ENCODE results near the gene PKIB.

Gene PKIB

DNA sequence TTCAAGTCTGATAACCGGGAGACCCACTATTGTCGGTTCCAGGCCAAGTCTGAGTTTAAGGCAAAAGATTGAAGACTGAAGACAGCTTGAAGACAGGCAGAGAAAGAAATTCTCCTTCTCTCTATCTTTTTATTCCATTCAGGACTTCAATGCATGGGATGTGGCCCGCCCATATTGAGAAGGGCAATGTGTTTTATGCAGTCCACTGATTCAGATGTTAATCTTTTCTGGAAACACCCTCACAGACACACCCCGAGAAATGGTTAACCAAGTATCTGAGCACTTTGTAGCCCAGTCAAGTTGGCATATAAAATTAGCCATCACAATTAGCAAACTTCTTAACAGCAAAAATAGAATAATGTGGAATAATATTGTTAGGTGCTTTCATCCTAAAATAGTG, 93.9 kb downstream of the PKIB start:
- no peak for DNase-seq (ENCODE audit: low read depth in 3 of 3, low spot score in 1 of 3)

GRCh38 chr6:122709922-122710512, 99.8 kb downstream of the PKIB start:
- no peak for DNase-seq (ENCODE audit: low read depth in 3 of 3, low spot score in 1 of 3)

DNA sequence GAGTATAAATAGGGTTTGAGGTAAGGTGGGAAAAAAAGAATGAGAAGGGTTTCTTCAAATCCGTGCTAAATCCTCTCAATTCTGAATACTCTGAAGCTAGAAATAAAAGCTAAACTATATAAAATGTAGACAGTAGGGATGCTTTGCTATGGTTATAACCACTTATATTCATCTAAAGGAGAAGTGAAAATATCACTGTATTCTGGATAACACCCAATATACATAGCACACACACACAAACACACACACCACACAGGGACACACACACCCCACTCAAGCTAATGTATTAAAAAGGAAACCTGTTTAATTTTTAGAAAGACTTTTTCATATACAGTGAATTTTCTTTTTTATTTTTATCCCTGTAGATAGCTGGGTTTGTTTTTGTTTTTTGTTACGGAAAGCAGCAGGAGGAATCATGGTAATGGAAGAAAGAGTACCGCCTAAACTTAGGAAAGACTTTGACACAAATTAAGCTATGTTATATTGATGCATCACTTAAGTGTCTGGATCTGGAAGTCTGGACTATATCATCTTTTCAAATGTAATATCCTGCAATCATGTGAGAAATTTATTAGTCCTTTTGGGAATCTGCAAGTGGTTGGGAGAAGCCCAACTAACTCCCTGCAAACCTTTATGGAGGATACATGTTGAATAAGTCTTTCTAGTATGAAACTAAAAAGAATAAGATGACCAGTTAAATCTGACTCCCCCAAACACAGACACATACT, 100.9 kb downstream of the PKIB start:
- no peak for DNase-seq (ENCODE audit: low read depth in 3 of 3, low spot score in 1 of 3)

DNA sequence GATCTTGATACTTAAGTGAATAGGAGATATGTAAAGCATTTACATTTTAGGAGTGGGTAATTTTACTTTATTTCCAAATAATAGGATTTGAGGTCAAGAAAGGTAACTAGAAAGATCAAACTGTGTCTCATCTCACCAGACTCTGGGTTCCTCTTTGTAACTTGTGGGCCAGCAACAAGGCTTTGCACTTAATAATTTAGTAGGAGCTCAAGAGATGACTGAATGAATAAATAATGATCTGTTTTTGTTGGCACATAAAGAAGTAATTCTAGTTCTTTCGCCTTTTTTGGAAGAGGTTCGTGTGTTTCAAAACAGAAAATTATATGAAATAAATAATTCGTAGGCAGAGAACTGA, 101.9 kb downstream of the PKIB start:
- DNase-seq (ENCODE audit: low read depth in 3 of 3, low spot score in 1 of 3), result no peak

DNA sequence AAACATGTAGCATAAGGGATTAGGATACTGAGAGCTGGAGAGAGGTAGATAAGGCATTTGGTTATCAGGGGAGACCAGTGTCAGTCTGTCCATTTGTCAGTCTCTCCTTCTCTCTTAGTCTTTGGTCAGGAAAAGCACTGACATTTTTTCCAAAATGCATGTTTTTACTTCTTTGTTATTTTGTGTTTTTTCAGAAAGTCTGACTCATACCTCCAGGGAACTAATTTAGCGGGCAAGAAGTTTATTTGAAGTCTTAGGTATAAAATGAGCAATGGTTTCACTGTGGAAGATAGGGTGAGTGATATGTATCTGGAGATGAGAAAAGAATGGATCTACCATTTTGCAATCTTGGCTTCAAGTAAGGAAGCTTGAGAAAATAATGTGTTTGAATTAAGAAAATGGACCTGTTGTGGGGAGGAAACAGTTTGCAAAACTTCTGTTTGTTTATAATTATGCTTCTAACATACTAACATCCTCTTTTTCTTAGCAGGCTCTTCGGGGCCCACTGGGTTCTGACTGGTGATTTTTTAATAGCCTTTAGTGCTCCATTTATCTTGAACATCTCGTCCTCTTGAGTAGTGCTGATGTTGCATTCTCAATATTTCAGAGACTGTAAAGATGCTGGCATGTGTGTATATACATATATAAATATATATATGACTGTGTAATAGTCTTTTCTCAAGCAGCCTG, 102.4 kb downstream of the PKIB start:
- no peak for DNase-seq (ENCODE audit: low read depth in 3 of 3, low spot score in 1 of 3)

DNA sequence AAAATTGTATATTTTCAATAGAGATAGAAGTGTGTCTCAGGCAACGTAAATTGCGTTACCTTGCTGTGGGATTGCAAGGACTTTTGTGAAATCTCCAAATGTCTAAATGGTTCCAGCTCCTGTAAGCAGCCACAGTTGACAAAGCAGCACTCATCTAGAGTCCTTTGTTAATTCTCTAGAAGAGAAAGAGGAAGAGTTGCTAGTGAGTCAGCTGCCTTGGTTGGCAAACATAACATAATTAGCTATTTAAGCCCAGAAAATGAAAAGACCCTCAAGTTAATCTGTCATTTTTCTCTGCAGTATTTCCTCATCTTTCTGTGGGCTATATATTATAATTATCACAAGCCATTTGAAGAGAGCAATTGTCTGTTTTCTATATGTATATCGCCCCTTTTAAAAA, 102.9 kb downstream of the PKIB start:
- DNase-seq (ENCODE audit: low read depth in 3 of 3, low spot score in 1 of 3), result no peak

DNA sequence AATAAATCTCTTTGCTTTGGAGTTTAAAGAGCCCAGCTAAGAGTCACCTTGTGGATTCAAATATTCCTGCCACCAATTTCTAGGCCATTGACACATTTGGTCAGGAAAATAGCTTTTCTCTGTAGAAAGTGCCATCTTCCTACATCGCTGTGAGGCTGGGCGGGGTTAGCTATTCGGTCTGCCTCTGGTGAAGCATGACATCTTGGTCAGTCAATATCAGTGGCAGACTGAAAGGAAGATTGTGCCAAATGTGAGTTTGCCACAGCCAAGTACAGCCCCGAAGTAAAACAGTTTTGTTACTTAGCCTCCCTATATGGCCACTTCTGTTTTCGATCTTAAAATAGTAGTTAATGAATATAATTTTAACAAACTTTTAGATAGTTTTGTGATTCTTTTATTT, 103.9 kb downstream of the PKIB start:
- no peak for DNase-seq (ENCODE audit: low read depth in 3 of 3, low spot score in 1 of 3)

DNA sequence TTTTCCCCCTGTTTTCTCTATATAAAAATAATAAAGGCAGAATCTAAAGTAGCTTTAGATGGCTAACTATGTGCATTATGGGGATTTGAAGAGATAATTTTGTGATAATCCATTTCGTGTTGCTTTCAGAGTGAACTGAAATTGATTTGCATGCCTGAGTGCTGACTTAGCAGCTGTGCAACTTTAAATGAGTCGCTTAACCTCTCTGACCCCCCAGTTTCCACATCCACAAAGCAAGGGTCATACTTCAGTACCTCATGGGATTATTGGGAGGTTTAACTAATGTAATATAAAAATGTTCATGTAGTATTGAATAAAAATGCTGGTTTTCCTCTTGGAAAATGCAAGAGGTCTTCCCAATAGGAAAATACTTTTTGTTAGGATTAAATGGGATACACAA, 105.5 kb downstream of the PKIB start:
- DNase-seq (ENCODE audit: low read depth in 3 of 3, low spot score in 1 of 3), result no peak

DNA sequence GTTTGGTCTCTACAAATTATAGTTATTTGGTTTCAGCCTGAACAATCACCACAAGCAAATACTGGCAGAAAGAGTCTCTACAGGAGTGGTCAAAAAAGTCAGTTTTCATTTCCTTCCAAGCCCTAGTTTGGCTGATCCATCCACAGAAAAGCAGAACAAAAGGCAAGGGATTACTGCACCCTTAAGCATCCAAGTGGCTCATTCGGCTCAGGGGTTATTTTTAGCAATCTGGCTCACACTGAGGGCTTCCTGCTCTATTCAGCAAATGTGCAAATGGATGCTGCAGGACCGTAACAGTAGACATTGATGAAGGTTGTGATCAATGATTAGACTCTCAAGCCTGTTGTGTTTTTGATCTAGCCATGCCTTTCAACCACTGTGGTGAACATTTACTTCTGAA, 107.1 kb downstream of the PKIB start:
- no peak for DNase-seq (ENCODE audit: low read depth in 3 of 3, low spot score in 1 of 3)

- no peak for DNase-seq (ENCODE audit: low read depth in 3 of 3, low spot score in 1 of 3)
Observed at GRCh38 chr6:122718616-122719015, 108.4 kb downstream of the PKIB start.

DNA sequence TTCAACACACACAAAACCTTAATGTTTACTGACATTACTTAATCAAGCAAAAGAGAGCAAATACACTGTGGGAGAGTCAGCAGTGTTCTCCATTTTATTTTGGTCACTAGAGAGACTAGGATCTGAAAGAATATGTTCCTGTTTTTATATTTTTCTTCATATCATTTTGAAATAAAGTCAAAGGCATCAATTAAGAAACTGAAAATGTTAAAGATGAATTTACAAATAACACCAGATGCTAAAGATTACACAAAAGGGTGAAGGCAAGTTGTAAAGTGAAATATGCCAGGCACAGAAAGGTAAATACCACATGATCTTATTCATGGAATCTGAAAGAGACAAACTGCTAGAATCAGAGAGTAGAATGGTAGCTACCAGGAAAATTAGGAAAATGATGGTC, 109.0 kb downstream of the PKIB start:
- DNase-seq (ENCODE audit: low read depth in 3 of 3, low spot score in 1 of 3), result no peak

- no peak for DNase-seq (ENCODE audit: low read depth in 3 of 3, low spot score in 1 of 3)
Observed at GRCh38 chr6:122722746-122723145, 112.5 kb downstream of the PKIB start.

DNA sequence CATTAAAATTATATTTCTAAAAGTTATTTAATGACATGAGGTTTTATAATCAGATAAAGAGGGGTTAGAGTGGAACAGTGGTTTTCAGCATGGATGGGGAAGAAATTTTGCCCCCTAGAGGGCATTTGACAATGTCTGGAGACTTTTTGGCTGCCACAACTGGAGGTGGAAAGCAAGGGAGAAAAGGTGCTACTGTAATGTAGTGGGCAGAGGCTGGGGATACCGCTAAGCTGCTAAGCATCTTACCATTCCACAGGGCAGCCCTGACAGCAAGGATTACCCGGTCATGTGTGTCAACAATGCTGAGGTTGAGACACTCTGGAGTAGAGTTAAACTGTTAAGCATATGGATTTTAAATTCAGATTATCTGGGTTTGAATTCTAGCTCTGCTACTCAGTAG, 116.4 kb downstream of the PKIB start:
- no peak for DNase-seq (ENCODE audit: low read depth in 3 of 3, low spot score in 1 of 3)

DNA sequence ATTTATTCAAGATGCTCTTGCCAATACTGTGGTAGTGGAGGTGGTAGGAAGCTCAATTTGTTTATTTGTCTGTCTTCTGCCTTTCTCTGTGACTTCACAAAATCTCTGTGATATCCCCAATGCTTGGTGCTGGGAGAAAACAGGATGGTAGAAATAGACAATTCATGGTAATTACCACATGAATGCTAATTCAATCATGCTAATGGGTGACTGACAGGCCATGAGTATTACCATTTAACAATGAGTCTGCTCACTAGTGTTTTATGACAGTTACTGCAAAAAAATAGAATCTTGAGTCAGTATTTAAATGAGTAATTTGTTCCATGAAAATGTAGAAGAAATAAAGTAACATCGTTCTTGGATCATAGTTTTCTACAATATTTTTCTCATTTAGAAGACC, 117.0 kb downstream of the PKIB start:
- DNase-seq (ENCODE audit: low read depth in 3 of 3, low spot score in 1 of 3), result no peak

GRCh38 chr6:122730334-122730733, 120.1 kb downstream of the PKIB start:
- no peak for DNase-seq (ENCODE audit: low read depth in 3 of 3, low spot score in 1 of 3)

- DNase-seq (ENCODE audit: low read depth in 3 of 3, low spot score in 1 of 3), result no peak
Observed at GRCh38 chr6:122730775-122731386, 120.7 kb downstream of the PKIB start.

- DNase-seq (ENCODE audit: low read depth in 3 of 3, low spot score in 1 of 3), result no peak
Observed at GRCh38 chr6:122733259-122733658, 123.1 kb downstream of the PKIB start.

GRCh38 chr6:122734529-122735395, 124.6 kb downstream of the PKIB start:
- DNase-seq (ENCODE audit: low read depth in 3 of 3, low spot score in 1 of 3), result no peak

- no peak for DNase-seq (ENCODE audit: low read depth in 3 of 3, low spot score in 1 of 3)
Observed at GRCh38 chr6:122735582-122735981, 125.4 kb downstream of the PKIB start.

- DNase-seq (ENCODE audit: low read depth in 3 of 3, low spot score in 1 of 3), result no peak
Observed at GRCh38 chr6:122736163-122736562, 126.0 kb downstream of the PKIB start.

- no peak for DNase-seq (ENCODE audit: low read depth in 3 of 3, low spot score in 1 of 3)
Observed at GRCh38 chr6:122736616-122737015, 126.4 kb downstream of the PKIB start.
